ENCODE data around the gene MAPK6.
"Not testable (repeated sequence)": the region's sequence is repeated elsewhere in the genome, so short reads cannot be mapped to it uniquely, and the experiment has no call there.

Gene MAPK6

DNA sequence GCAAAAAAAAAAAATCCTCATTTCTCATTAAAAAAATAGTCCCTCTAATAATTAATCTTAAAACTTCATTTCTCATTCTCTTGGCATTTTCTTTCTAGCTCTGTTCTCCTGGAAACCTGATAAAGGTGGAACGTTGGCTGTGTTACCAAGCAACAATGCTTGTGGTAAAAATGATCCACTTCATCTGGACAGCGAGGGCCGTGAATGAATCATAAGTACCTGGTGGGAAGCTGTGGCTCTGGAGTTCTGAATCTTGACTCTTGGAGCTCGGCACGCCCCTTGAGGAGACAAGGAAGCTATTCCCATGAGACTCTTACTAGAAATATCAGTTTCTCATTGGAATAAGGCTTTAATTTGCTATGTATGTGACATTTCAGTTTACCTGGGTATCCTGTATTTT, 61.0 kb downstream of the MAPK6 start:
- DNase-seq (ENCODE audit: low read depth), result no peak

DNA sequence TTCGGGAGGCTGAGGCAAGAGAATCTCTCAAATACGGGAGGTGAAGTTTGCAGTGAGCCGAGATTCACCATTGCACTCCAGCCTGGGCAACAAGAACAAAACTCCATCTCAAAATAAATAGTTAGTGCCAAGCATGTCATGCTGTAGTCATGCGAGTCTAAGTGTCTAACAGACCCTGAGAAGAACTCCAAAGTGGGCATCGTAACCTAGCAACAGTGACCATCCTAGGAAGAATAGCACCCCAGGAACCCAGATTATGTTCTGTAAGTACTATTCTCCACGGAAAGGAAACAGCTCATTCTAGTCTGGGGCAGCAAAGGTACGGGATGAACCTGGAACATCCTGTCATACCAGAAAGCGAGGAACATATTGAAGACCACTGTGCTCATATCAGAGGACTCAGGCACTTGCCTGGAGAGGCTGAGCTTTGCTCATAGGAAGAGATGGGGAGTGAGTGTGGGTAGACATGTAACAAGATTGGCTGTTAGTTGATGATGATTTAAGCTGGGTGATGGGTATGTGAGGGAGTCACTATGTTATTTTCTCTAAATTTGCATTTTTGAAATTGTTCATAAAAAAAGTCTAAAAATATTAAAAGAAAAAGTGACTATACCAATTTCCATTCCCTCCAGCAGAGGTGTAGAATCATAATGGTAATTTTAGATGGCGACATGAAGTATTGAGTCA, 61.8 kb downstream of the MAPK6 start:
- DNase-seq (ENCODE audit: low read depth), result no peak

DNA sequence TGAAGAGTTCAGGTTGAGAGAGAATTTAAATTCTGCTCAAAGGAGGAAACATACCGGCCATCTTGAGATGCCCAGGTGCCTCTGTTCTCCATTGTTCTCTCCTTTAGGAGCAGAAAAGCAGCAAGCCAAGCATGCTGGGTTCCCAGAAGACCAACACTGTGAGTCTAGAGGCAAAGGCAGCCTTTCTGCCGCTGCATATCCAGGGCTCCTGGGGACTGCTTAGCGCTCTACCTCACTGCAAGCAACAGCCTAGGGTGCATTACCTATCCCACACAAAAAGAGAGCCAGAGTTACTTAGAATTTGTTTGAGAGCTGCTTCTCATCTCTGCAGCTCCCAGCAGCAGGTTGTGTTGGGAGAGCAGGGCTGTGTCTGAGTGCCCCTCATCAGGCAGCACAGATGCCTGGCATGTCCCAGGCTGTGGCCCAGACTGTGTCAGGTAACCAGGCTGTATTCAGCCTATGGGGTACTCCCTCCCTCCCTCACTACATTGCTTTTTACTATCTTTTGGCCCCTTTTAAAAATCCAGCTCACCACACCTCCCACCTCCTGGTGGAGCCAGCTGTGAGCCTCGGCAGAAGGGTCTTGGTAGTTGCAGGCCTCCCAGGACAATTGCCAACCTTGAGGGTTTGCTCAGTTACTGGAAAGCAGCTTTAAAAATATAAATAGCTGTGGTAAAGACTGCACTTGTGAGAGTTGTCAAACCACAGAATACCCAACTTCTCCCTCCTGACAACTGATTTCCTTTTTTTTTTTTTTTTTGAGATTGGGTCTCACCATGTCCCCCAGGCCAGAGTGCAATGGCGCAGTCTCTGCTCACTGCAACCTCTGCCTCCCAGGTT, 63.4 kb downstream of the MAPK6 start:
- no peak for DNase-seq (ENCODE audit: low read depth)

DNA sequence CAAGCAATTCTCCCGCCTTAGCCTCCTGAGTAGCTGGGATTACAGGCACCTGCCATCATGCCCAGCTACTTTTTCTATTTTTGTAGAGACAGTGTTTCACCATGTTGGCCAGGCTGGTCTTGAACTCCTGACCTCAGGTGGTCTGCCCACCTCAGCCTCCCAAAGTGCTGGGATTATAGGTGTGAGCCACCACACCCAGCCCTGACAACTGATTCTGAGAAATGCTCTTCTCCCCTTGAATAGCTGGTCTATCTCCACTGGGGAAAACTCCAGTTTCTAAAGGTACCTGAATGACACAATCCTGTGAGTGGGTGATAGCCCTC, 64.0 kb downstream of the MAPK6 start:
- not testable (repeated sequence) for DNase-seq (ENCODE audit: low read depth)

DNA sequence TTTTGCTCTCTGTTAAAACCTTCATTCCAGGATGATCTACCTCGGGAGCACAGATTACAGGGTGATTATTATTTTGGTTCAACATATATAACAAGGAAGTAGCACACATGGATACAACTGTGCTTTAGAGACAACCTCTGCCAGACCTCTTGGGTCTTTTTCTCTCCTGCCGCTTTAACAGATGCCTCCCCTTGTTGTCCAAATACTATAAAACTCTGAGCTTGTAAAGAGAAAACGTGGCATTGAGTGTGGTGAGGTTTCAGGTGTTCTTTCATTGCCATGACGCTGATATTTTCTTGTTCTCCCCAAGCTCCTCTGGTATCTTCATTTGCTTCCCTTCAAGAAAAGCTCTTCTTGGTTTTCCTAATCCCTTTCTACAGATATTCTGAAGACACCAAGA, 64.6 kb downstream of the MAPK6 start:
- DNase-seq (ENCODE audit: low read depth), result no peak

DNA sequence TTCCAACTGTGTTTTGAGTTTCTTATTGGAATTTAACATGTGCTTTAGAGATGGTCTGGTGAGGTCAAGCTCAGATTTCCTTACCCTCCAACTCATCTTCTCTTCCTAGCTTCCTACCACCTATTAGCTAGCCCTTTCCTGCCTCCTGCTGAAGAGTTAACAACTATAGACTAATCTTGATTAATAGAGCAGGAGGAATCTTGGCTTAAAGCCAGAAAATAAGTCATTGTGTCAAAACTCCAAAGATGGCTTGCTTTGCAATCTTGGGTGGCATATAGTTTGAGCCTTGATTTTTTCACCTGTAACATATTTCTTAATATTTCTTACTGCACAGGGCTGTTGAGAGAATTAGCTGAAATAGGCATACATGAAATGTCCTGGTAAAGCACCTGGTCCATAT, 66.3 kb downstream of the MAPK6 start:
- DNase-seq (ENCODE audit: low read depth), result no peak

DNA sequence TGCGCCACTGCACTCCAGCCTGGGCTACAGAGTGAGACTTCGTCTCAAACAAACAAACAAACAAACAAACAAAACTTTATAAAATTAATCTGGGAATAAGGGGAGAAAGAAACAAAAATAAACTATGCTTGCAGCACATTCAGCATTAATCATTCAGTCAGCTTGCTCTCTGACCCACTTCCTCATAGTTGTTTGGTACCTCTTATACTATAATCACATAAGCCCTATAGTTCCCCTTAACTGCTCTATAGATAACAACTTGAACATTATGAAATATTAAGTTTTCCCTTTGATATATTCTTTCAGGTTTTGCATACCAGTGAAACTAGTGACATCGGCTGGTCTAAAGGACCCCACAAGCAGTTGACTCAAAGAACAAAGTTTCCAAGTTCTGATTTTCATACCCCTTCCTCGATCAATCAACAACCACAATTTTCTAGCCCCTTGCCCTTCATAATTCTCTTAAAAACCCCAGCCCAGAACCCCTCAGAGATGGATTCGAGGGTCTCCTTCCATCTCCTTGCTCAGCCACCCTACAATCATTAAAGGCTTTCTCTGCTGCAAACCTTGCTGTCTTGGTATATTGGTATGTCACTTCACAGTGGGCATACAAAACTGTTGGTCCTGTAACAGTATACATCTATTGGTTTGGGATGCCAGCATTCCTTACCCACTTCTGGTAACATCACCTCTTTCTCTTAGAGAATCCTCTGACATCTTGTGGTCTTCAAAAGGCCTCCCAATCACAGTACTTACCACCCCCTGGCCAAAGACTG, 67.2 kb downstream of the MAPK6 start:
- DNase-seq (ENCODE audit: low read depth), result no peak

DNA sequence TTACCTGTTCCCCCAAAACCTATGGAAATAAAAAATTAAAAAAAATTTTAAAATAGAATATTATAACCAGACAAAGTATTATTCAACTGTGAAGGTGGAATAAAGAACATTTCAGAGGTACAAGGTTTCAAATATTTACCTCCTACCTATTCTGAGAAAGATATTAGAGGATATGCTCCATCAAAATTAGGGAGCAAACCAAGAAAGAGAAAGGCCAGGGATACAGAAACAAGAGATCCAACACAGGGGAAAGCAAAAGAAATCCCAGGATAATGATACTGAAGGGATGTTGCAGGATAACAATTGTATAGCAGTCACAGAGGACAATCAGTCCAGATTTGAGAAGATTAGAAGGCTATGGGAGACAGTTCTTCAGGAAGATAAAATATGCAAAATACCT, 71.2 kb downstream of the MAPK6 start:
- DNase-seq (ENCODE audit: low read depth), result no peak

DNA sequence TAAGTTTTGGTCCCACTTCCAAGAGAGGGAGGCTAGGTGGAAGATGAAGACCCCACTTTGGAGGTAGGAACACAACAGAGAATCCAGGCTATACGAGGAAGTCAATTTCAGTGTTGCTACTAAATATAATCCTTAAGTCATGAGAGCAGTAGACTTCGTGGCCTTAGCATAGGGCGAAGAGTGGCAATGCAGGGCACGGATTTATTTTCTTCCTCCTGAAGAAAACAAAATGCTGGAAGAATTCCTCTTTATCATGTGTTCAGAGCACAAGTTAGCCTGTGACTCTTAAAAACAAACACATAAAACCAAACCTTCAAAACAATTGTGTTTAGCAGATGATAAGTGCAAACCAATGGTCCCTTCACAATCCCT, 74.1 kb downstream of the MAPK6 start:
- no peak for DNase-seq (ENCODE audit: low read depth)

DNA sequence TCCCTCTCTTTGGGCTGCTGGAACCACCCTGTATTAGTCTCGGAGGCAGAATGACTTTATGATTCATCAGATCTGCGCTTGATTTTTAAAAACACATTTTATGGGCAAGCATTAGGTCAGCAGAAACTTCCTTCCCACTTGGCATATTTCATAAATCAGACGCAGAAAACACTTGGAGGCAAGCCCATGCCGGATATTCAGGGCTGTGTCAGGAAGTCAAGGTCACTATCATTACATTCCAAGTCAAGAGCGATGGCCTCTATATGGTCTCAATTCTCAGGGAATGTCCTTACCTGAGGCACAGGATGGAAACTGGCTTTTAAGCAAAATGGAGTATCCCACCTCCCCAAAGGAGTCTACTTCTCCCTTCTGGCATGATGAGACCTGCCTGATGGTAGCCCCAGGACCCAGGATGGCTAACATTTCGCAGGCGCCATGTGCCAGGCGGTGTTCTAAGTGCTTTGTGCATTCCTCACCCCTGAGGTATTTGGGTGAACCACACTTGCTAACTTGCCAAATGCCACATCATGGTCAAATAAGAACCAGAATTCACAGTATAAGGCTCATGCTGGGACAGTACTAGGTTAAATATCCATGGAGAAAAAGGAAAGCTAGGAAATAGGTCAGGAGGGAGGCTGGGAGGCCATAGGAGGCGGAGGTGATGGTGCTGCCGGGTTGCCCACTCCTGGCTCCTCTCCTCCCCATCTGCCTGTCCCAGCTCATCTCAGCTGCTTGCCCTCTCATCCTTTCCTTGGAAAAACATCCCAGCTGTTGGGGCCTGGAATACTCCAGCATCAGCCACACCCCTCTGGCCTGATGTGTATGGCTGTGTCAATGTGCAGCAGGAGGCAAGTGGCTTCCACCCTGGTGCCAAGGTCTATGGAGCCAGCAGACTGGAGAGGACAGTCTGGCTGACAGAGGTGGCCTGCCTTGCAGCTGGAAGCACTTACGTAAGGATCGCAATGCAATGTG, 74.8 kb downstream of the MAPK6 start:
- DNase-seq (ENCODE audit: low read depth), result no peak

DNA sequence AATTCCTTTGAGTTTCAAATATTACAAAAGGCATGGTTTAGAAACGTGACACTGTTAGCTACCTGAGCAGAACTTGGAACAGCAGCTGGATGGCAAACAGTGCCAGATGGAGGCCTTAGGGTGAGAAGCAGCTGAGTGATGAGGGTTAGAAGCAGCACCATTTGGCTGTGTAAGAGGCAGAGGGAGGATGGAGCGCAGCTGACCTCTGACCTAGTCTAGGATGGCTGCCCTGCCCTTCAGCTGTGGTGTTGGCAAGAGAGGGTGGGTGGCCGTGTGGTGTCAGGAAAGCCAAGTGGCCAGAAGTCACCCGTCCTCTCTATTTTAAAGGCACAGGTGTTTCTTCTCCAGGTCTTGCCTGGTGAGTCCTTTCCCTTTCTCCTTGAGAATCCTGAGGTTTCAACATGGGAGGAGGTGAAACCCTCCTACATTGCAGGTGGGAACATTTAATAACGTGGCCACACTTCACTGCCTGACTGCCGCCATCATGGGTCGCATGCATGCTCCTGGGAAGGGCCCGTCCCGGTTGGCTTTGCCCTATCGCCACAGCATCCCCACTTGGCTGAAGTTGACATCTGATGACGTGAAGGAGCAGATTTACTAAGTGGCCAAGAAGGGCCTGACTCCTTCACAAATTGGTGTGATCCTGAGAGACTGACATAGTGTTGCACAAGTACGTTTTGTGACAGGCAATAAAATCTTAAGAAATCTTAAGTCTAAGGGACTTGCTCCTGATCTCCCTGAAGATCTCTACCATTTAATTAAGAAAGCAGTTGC, 76.0 kb downstream of the MAPK6 start:
- no peak for DNase-seq (ENCODE audit: low read depth)

DNA sequence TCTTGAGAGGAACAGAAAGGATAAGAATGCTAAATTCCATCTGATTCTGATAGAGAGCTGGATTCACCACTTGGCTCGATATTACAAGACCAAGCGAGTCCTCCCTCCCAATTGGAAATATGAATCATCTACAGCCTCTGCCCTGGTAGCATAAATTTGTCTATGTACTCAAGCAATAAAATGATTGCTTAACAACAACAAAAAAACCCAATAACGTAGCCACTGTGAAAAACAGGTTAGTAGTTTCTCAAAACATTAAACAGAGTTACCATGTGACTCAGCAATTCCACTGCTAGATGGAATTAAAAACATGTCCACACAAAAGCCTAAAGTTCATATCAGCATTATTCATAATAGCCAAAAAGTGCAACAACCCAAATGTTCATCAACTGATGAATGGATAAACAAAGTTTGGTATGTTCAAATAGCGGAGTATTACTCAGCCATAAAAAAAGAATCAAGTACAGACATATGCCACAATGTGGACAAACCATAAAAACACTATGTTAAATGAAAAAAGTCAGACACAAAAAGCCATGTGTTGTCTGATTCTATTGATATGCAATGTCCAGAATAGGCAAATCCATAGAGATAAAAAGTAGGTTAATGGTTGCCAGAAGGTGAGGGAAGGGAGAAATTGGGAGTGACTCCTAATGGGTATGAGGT, 76.7 kb downstream of the MAPK6 start:
- no peak for DNase-seq (ENCODE audit: low read depth)

DNA sequence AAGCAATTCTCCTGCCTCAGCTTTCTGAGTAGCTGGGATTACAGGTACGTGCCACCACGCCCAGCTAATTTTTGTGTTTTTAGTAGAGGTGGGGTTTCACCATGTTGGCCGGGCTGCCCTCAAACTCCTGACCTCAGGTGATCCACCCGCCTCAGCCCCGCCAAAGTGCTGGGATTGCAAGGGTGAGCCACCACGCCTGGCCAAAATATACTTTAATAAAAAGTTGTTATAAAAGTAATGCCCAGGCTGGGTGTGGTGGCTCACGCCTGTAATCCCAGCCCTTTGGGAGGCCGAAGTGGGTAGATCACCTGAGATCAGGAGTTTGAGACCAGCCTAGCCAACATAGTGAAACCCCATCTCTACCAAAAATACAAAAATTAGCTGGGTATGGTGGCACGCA, 77.5 kb downstream of the MAPK6 start:
- DNase-seq (ENCODE audit: low read depth), result not testable (repeated sequence)

DNA sequence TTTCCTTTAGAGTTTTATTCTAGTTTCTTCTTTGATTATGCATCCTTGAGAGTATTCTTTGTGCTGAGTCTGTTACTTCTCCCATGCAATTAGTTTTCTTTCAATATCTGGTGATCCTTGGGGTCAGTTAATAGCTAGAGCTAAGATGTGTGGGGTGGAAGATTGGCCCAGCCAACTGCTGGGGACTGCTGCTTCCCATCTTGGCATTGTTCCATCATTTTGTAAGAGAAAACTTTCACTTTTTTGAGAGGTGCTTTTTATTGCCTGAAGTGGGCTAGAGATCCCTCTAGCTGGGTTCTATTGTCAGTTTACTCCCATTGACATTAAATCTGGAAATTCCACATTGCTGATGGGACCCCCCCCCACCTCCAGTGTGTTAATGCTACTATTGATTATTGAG, 78.2 kb downstream of the MAPK6 start:
- DNase-seq (ENCODE audit: low read depth), result no peak

DNA sequence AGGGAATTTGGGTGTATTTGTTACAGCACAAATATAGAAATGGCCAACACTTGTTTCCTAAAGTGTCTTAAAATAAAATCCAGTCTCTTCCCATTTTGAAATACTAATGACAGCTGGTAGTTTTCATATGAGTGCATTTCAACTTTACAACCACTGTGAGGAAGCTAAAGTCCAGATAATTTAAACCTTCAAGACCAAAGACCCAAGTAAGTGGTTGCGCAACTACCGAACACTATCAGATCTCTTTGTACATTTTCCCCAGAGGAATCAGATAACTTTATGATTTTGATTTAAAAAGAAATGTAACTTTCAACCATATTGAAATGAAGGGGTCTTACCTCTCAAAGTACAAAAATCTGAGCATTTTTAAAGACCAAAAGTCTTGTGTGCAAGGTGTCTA, 79.3 kb downstream of the MAPK6 start:
- no peak for DNase-seq (ENCODE audit: low read depth)

DNA sequence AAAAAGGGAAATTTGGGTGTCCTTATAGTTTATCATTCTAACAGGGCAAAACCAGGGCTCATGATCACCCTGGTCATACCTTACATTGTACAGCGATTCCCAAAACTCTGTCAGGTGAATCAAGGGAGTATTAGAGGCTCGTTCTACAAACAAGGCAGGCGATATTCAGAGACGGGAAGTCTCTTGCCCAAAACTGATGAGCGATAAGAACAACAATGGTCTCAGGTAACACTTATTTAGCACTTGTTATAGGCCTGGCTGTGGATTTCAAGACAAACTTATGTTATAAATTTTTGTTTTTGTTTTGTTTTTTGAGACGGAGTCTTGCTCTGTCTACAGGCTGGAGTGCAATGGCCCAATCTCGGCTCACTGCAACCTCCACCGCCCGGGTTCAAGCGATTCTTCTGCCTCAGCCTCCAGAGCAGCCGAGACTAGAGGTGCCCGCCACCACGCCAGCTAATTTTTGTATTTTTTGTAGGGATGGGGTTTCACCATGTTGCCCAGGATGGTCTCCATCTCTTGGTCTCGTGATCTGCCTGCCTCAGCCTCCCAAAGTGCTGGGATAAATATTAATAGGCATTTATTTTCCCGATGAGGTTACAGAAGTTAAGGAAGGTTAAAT, 80.7 kb downstream of the MAPK6 start:
- no peak for DNase-seq (ENCODE audit: low read depth)

DNA sequence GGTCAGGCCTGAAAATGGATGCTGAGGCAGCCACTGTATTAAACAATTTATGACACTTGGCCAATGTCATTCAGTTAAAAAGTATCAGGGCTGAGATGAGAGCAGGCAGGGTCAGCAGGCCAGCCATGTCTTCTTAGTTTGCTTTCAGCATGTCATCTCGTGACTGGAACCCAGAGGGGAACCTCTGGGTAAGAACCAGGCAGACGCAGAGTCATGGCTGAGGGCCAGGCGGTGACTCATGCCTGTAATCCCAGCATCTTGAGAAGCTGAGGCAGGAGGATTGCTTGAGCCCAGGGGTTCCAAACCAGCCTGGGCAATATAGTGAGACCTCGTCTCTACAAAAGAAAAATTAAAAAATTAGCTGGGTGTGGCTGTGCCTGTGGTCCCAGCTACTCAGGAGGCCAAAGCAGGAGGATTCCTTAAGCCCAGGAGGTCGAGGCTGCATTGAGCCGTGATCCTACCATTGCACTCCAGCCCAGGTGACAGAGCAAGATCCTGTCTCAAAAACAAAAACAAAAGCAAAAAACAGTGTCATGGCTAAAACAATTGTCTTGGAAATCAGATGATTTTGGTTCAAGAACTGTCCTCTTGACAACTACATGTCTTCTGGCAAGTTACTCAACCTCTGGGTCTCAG, 81.9 kb downstream of the MAPK6 start:
- no peak for DNase-seq (ENCODE audit: low read depth)

DNA sequence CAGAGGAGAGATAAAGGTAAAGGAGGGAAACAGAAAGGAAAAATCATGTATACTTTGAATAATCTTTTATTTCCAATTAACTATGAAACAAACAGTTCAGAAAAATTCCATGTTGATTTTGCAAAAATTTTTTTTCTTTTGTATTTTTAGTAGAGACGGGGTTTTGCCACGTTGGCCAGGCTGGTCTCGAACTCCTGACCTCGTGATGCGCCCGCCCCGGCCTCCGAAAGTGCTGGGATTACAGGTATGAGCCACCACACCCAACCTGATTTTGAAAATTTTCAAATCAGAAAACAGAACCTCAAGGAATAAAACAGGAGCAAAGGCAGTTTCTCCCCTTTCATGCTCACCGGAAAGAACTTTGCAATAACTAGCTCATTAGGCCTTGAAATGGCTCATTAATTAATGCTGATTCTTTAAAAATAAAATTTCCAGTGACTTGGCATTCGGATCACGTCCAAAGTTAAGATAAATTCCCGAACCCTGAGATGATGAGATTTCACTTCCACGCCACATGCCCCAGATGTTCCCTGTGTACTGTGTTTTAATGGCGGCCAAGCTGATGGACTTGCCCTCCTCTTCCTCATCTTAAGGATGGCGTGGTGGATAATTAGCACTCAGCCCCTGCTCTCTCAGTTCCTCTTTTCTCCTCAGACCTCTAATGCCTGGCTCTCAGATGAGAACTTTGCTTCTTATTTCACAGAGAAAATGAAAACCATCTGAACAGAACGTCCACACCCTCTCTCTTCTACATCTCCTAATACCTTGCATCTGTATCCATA, 82.7 kb downstream of the MAPK6 start:
- DNase-seq (ENCODE audit: low read depth), result no peak

DNA sequence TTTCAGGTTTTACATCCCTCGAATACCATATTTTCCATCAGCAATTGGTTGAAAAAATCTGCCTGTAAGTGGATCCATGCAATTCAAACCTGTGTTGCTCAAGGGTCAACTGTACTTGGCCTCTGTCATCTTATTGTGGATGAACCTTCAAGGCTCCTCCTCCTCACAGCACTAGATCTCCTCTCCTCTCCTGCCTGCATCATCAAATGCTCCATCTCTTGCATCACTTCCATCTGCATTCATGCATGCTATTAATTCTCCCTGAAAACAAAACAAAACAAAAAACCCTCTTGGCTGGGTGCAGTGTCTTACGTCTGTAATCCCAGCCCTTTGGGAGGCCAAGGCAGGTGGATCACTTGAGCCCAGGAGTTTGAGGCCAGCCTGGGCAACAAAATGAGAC, 83.4 kb downstream of the MAPK6 start:
- DNase-seq (ENCODE audit: low read depth), result no peak

All from stimulated activated CD8-positive, alpha-beta memory T cell treated with anti-CD3 and anti-CD28 coated beads, Interleukin-15, amount 100 ng/mL, for 24 hours (primary cell).